ENCODE data around the gene PRX. TPM values are rescaled to one million over a fixed set of nuclear protein-coding genes. Genes with fewer than 3 reads are reported as not detected.

PRX gene
- total RNA-seq, 1 donor: 2.0 TPM

DNA sequence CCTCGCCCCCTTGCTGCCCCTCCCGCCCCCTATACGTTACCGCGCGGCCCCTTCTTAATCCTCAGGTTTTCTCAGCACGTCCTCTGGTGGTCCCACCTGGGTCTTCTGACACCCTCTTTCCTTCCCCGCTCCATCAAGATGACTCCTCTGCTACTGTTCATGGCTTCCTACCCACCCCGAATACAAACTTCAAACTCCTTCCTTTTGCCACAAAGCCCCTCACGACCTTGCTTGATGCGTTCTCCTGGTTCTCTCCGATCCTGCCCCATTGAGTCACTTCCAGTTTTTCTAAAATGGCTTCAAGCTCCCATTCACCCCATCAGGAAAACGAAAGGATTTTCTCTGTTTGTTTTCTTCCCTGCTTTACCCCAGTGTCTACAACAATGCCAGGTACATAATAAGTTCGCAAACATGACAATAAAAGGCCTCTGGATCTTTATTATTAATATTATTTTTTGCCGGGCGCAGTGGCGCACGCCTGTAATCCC lies 31.7 kb upstream of the PRX start:
- TF ChIP-seq, protein P1, sequence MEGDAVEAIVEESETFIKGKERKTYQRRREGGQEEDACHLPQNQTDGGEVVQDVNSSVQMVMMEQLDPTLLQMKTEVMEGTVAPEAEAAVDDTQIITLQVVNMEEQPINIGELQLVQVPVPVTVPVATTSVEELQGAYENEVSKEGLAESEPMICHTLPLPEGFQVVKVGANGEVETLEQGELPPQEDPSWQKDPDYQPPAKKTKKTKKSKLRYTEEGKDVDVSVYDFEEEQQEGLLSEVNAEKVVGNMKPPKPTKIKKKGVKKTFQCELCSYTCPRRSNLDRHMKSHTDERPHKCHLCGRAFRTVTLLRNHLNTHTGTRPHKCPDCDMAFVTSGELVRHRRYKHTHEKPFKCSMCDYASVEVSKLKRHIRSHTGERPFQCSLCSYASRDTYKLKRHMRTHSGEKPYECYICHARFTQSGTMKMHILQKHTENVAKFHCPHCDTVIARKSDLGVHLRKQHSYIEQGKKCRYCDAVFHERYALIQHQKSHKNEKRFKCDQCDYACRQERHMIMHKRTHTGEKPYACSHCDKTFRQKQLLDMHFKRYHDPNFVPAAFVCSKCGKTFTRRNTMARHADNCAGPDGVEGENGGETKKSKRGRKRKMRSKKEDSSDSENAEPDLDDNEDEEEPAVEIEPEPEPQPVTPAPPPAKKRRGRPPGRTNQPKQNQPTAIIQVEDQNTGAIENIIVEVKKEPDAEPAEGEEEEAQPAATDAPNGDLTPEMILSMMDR (IDR thresholded peaks at IDR 0.05; ENCODE audit: insufficient read depth, low read length): peak; percentile 25
- H3K4me3 ChIP-seq (ENCODE audit: low read depth, low read length): peak overlapping the region; percentile 84

DNA sequence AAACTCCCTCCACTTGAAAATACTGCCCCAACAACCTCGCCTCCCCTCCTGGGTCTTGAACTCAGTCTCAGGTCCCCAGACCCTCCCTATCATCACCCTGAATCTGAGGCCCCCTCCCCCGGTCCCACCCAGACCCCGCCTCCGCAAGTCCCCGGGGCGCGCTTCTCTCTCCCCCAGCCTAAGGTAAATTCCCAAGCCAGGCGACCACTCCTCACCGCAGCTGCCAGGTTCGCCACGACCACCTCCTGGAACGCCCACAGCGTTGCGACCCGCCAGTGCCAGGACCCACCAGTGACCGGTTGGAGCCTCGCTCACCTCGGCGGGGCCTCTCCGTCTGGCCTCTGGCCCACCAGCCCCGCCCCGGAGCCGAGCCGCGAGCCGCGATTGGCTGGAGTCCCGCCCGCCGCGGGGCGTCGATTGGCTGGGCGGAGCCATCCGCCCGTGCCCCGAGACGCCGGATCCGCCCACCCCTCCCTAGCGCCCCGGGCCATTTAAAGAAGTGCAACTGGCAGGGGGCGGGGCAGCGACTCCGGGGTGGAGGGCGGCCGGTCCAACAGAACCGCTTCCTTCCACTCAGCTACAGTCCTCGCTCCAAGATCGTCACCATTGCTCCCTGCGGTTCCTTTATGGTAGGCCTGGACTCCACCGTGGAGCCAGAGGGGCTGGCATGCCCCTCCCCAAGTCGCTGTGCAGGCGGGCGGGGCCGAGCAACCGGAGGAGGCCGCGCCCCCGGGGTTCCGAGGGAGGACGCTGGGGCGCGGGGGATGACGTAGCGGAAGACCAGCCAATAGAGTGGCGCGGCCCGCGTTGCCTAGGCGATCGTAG lies 31.0 kb upstream of the PRX start, which contains the start of gene SERTAD3:
TSS of gene SERTAD3 (minus strand) at position 336 of the 825 bp plus-strand sequence. CDS start 2,255 bp downstream, outside the sequence.
- TF ChIP-seq, protein P1 (IDR thresholded peaks at IDR 0.05; ENCODE audit: insufficient read depth, low read length): no peak
- peak within 1 kb of the TSS; percentile 84 for H3K4me3 ChIP-seq (ENCODE audit: low read depth, low read length)
- peak; percentile 92 for DNase-seq (ENCODE audit: low read depth)

More for the DNA sequence above, 31.7 kb upstream of the PRX start:
- no peak for DNase-seq (ENCODE audit: low read depth)

DNA sequence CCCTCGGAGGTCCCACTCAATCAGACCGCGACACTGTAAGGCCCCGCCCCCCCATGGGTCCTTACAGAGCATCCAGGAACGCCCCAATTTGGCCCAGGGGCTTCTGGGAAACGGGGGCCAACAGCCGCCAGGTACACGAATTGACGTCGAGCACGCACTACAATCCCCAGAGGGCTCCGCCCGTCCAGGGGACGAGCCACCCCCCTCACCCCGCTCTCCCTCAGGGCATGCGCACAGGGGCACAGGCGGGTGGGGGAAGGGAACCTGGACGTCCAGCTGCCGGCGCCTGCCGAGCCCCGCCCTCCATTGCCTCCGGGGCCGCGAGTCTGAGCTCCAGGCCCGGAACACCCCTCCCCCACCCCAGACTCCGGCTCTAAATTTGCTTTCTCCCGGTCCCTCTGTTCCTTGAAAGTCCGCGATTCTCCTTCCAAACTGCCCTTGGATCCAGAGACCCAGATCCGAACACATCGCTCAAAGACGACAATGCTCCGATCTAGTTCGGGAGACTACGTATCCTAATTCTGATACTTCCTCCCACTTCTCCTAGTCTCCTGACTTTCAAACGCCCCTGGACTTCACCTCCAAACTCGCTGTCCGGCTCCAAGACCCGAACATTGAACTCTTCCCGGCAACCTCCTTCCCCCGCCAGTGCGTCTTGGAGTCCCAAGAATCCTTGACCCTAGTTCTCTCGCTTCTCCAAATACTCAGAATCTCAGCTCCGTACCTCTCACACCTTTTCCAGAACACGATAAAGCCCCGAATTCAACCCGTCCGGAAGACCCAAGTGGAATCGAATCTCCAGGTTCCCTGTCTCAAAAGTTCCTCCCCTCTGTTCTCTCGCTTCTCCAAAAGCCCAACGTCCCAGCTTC lies 30.2 kb upstream of the PRX start:
- peak overlapping the region; percentile 84 for H3K4me3 ChIP-seq (ENCODE audit: low read depth, low read length)
- DNase-seq (ENCODE audit: low read depth): peak; percentile 100
- TF ChIP-seq, protein P1 (IDR thresholded peaks at IDR 0.05; ENCODE audit: insufficient read depth, low read length): no peak

DNA sequence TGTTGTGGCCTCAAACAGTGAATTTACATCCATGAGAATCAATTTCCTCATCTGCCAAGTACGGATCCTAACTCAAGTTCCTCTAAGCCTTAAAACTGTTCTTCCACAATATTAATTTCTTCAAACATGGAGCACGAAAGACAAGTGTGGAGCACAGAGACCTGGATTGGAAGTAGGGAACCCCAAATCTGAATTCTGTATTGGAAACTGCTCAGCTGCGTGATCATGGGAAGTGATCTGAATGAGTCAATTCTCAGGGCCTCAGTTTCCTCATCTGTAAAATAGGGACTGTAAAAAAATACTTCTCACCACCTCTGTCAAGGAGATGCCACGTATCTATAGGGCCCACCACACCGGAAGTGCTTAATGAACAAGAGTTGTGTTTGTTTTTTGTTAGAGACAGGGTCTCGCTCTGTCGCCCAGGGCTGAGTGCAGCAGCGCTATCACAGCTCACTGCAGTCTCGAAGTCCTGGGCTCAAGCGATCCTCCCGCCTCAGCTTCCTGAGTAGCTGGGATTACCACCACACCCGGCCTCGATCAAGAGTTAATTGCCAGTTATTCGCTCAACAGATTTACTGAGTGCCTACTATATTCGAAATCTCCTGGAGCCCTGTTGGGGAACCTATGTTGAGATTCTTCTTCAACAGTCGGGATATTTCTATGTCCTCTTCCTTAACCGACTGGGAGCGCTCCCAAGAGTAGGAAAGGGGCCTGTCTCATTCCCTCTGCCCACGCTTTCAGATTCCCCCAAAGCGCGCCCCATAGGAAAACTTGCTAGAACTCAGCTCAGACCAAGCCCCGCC lies 29.4 kb upstream of the PRX start:
- TF ChIP-seq, protein P1 (IDR thresholded peaks at IDR 0.05; ENCODE audit: insufficient read depth, low read length): no peak
- peak overlapping the region; percentile 70 for H3K4me3 ChIP-seq (ENCODE audit: low read depth, low read length)
- no peak for DNase-seq (ENCODE audit: low read depth)

DNA sequence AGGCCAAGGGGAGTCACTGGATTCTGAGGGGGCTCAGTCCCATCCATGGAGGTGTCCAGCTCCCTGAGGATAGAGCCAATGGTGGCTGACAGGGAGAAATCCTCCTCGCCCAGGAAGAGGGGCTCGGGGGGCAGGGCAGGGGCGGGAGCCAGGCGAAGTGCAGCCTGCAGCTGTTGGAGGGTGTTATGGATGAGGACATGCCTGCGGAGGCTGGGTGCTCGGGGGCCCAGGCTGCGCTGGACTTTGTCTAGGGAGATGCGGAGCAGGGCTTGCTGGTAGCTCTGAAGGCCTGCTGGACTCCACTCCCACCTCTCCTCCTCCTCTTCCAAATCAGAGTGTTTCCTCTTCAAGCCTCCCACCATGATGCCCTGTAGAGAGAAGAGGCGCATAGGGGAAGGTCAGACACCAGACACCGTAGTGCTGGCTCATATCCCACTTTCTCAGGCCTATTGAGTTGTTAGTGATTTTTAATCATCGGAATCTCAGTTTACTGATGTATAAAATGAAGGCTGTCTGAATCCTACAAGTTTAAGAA lies 28.6 kb upstream of the PRX start:
- TF ChIP-seq, protein P1 (IDR thresholded peaks at IDR 0.05; ENCODE audit: insufficient read depth, low read length): no peak
- H3K4me3 ChIP-seq (ENCODE audit: low read depth, low read length): peak overlapping the region; percentile 70
- no peak for DNase-seq (ENCODE audit: low read depth)

DNA sequence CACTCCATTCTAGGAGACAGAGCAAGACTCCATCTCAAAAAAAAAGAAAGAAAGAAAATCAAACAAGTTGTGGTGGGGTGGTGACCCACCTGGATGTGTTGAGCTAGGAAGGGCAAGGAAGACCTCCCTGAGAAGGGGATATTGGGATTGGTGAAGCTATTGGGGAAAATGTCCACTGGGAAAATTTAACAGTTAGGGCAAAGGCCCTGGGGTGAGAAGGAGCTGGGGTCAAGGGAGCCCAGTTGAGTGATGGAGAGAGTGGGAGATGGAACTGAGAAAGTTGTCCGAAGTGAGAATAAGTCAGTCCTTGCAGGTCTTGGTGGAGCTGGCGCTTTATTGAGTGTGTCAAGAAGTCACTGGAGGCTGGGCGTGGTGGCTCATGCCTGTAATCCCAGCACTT lies 25.1 kb upstream of the PRX start:
- TF ChIP-seq, protein P1 (IDR thresholded peaks at IDR 0.05; ENCODE audit: insufficient read depth, low read length): no peak
- no peak for DNase-seq (ENCODE audit: low read depth)
- no peak overlapping the region for H3K4me3 ChIP-seq (ENCODE audit: low read depth, low read length)

Data from fibroblast of the aortic adventitia (primary cell).